Neuronal stem cell (in vitro differentiated cells): Measurements from ENCODE around the gene CDC37L1.

Source experiments
- DNase-seq: peaks from one replicate; pipeline ENCODE4 v3.0.0-alpha.2; 2013; ENCODE audit warnings: low spot score
- H2AFZ ChIP-seq: one replicate; pipeline ENCODE4 v1.6.1; 2013; ENCODE audit warnings: mild to moderate bottlenecking, low read length, inconsistent platforms
- H2AK5ac ChIP-seq: 2 replicates; pipeline ENCODE4 v1.6.1; 2013; ENCODE audit warnings: low read depth, mild to moderate bottlenecking, inconsistent platforms, low read length, moderate library complexity, mixed read lengths
- H2BK120ac ChIP-seq: 2 replicates; pipeline ENCODE4 v1.6.1; 2013; ENCODE audit warnings: low read depth, mild to moderate bottlenecking, inconsistent platforms, low read length, moderate library complexity, mixed read lengths
- H2BK12ac ChIP-seq: one replicate; pipeline ENCODE4 v1.6.1; 2013; ENCODE audit warnings: low read length, inconsistent platforms
- H2BK15ac ChIP-seq: 2 replicates; pipeline ENCODE4 v1.6.1; 2013; ENCODE audit warnings: mild to moderate bottlenecking, low read length, inconsistent platforms, mixed read lengths
- H2BK5ac ChIP-seq: one replicate; pipeline ENCODE4 v1.6.1; 2013; ENCODE audit warnings: inconsistent platforms, mild to moderate bottlenecking, low read length, moderate library complexity
- H3K14ac ChIP-seq: one replicate; pipeline ENCODE4 v1.6.1; 2013; ENCODE audit warnings: low read length, inconsistent platforms
- H3K18ac ChIP-seq: 2 replicates; pipeline ENCODE4 v1.6.1; 2013; ENCODE audit warnings: low read length, inconsistent platforms
- H3K23ac ChIP-seq: 2 replicates; pipeline ENCODE4 v1.6.1; 2013; ENCODE audit warnings: low read depth, mild to moderate bottlenecking, mixed read lengths, low read length, inconsistent platforms; ENCODE audit not compliant: poor library complexity
- H3K27ac ChIP-seq: replicated peaks from 3 replicates; pipeline ENCODE4 v1.5.1; 2013; ENCODE audit warnings: low read length, inconsistent platforms
- H3K27me3 ChIP-seq, 3 experiments: 2 replicates each; pipeline ENCODE4 v1.6.1; 2013; ENCODE audit warnings: low read length in 3 of 3, mild to moderate bottlenecking in 2 of 3, inconsistent platforms in 1 of 3, low read depth in 1 of 3, mixed read lengths in 1 of 3, moderate library complexity in 1 of 3; ENCODE audit not compliant: control insufficient read depth in 3 of 3, insufficient read depth in 3 of 3
- H3K36me3 ChIP-seq, 2 donors: replicated peaks in 1 of 2; 2 replicates each; pipeline ENCODE4 v1.6.1; 2013; ENCODE audit warnings: low read length in 2 of 2; ENCODE audit not compliant: control insufficient read depth in 2 of 2, insufficient read depth in 2 of 2
- H3K4ac ChIP-seq: 2 replicates; pipeline ENCODE4 v1.6.1; 2013; ENCODE audit warnings: inconsistent platforms, mild to moderate bottlenecking, low read length, moderate library complexity
- H3K4me1 ChIP-seq, 2 donors: 1 replicate in 1 of 2; 2 replicates in 1 of 2; pipeline ENCODE4 v1.6.1; 2013; ENCODE audit warnings: low read length in 2 of 2, low read depth in 1 of 2; ENCODE audit not compliant: control insufficient read depth in 2 of 2, insufficient read depth in 1 of 2
- H3K4me2 ChIP-seq: one replicate; pipeline ENCODE4 v1.6.1; 2013; ENCODE audit warnings: mild to moderate bottlenecking, low read length, inconsistent platforms; ENCODE audit not compliant: insufficient read depth, poor library complexity, severe bottlenecking
- H3K4me3 ChIP-seq, 2 donors: 2 replicates each; pipeline ENCODE4 v1.5.1; 2013; ENCODE audit warnings: low read length in 2 of 2, mild to moderate bottlenecking in 2 of 2, inconsistent platforms in 1 of 2, moderate library complexity in 1 of 2
- H3K79me1 ChIP-seq: one replicate; pipeline ENCODE4 v1.6.1; 2013; ENCODE audit warnings: low read depth, mild to moderate bottlenecking, inconsistent platforms, low read length, moderate library complexity
- H3K9ac ChIP-seq: one replicate; pipeline ENCODE4 v1.6.1; 2013; ENCODE audit warnings: mild to moderate bottlenecking, low read depth, low read length, inconsistent platforms; ENCODE audit not compliant: poor library complexity
- H3K9me3 ChIP-seq, 2 donors: replicated peaks in 1 of 2; 2 replicates each; pipeline versions ENCODE3 to v1.6.1; 2013; ENCODE audit warnings: low read length in 2 of 2, mild to moderate bottlenecking in 2 of 2, inconsistent platforms in 1 of 2, low read depth in 1 of 2, mixed read lengths in 1 of 2, moderate library complexity in 1 of 2; ENCODE audit not compliant: control insufficient read depth in 2 of 2, insufficient read depth in 1 of 2
- H4K8ac ChIP-seq: one replicate; pipeline ENCODE4 v1.6.1; 2013; ENCODE audit warnings: low read depth, mild to moderate bottlenecking, inconsistent platforms, low read length, moderate library complexity
- H4K91ac ChIP-seq: one replicate; pipeline ENCODE4 v1.6.1; 2013; ENCODE audit warnings: low read length, low read depth, mild to moderate bottlenecking, inconsistent platforms; ENCODE audit not compliant: poor library complexity
- WGBS, 2 donors: extraction: QIAGEN DNeasy Blood & Tissue Kit; methylation state at CpG; one replicate each; pipeline ENCODE4 v1.1.7; 2013; ENCODE audit warnings: missing lambda C conversion rate in 2 of 2, mixed read lengths in 1 of 2; ENCODE audit not compliant: insufficient read length in 2 of 2, insufficient replicate concordance in 1 of 2; ENCODE audit errors: extremely low coverage in 2 of 2; 5-methylcytosine and 5-hydroxymethylcytosine counted together

Gene CDC37L1

DNA sequence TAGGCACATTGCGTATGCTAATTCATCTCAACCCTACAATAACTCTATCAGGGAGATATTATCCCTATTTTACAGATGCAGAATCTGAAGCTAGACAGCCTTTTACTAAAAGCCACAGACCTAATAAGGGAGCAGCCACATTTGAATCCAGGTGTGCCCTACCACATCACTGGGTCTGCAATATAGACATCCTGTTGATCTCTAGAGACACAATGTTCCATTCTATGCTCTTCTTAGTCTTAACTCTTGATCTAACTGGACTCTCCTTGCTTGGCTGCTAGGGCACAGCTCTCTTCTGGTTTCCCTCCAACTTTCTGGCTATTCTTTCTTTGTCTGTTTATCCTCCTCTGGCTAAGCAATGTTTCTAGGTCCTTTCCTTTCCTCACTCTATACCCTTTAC lies 11.7 kb upstream of the CDC37L1 start:
- Histone ChIP-seq H3K9ac (no peak overlapping the region), H3K27me3 (peaks cover 0 to 5% (median 0%) of the 10 kb centered on the region in 3 experiments)

DNA sequence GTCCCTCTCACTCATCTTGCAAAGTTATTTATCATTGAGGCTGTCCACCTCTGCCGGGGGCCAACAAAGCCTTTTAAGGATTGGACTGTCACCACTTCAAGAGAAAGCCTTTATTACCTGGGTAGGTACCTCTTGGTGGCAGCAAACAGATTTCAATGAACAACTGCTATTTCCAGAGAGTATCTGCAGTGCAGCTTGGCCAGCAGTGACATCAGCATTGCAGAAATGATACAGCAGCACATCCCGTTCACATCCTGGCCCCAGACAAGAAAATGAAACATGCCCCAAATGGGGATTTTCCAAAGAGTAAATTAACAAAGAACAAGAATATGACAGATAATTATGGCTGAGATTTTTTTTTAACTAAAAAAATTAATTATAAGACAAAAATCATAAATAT lies 10.8 kb upstream of the CDC37L1 start:
- Histone ChIP-seq H3K27me3 (peaks cover 0 to 5% (median 0%) of the 10 kb centered on the region in 3 experiments), H2BK5ac (no peak overlapping the region), H2AFZ (no peak overlapping the region), H2BK120ac (no peak overlapping the region), H3K4me1 (no peaks in the 10 kb centered on the region), H3K23ac (no peak overlapping the region), H3K27ac (no peak overlapping the region), H3K36me3 (no peaks in the 10 kb centered on the region), H3K9ac (no peak overlapping the region), H3K4me3 (no peak overlapping the region), H3K18ac (no peak overlapping the region), H2BK12ac (no peak overlapping the region), H4K8ac (no peak overlapping the region), H2BK15ac (no peak overlapping the region), H2AK5ac (no peak overlapping the region), H3K4me2 (no peak overlapping the region), H4K91ac (no peak overlapping the region), H3K9me3 (no peaks in the 10 kb centered on the region), H3K4ac (no peak overlapping the region), H3K14ac (no peak overlapping the region), H3K79me1 (no peaks in the 10 kb centered on the region)
- no peak for DNase-seq
- WGBS, 2 donors, result no CpG with 5 or more reads among the region's 2 CpGs

More for the DNA sequence above, 11.7 kb upstream of the CDC37L1 start:
- H3K36me3 ChIP-seq, result no peaks in the 10 kb centered on the region
- no peak overlapping the region for H2AK5ac ChIP-seq
- H4K91ac ChIP-seq, result no peak overlapping the region
- H3K14ac ChIP-seq, result no peak overlapping the region
- no peak overlapping the region for H2BK5ac ChIP-seq
- H2BK12ac ChIP-seq, result no peak overlapping the region
- H3K18ac ChIP-seq, result no peak overlapping the region
- no peak overlapping the region for H4K8ac ChIP-seq
- H2BK120ac ChIP-seq, result no peak overlapping the region
- H3K4me3 ChIP-seq, result no peak overlapping the region
- no peak overlapping the region for H2AFZ ChIP-seq
- H3K27ac ChIP-seq, result no peak overlapping the region
- no peaks in the 10 kb centered on the region for H3K79me1 ChIP-seq
- no peak overlapping the region for H3K4ac ChIP-seq
- no peak overlapping the region for H2BK15ac ChIP-seq
- no CpG with 5 or more reads among the region's 1 CpG for WGBS, 2 donors
- DNase-seq, result no peak
- H3K4me1 ChIP-seq, result peaks cover 5 to 6% of the 10 kb centered on the region in 2 donors
- H3K4me2 ChIP-seq, result no peak overlapping the region
- no peak overlapping the region for H3K23ac ChIP-seq
- H3K9me3 ChIP-seq, result no peaks in the 10 kb centered on the region

DNA sequence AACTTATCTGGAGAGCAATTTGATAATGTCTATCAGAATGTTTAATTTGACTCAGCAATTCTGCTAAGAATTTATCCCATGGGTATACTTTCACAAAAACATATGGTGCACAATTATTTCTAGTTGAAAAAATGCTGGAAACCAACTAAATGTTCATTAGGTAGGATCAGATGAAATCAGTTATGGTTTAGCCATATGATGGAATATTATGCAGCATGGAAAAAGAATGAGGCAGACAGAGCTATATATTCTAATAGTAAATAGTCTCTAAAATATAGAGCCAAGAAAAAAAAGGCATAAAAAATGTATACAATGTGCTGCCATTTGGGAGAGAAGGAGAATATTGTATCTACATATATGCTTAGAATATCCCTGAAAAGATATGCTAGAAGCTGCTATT lies 9.5 kb upstream of the CDC37L1 start:
- Histone ChIP-seq H2BK120ac (no peak overlapping the region), H3K9me3 (no peaks in the 10 kb centered on the region), H3K4me2 (no peak overlapping the region), H4K8ac (no peak overlapping the region), H3K4ac (no peak overlapping the region), H2AK5ac (no peak overlapping the region), H2BK15ac (no peak overlapping the region), H3K18ac (no peak overlapping the region), H3K23ac (no peak overlapping the region), H2AFZ (no peak overlapping the region), H2BK5ac (no peak overlapping the region), H3K36me3 (no peaks in the 10 kb centered on the region), H3K9ac (no peak overlapping the region), H3K27ac (no peak overlapping the region), H3K4me1 (no peaks in the 10 kb centered on the region), H4K91ac (no peak overlapping the region), H3K14ac (no peak overlapping the region), H3K27me3 (peaks cover 0 to 5% (median 0%) of the 10 kb centered on the region in 3 experiments), H3K4me3 (no peak overlapping the region), H3K79me1 (no peaks in the 10 kb centered on the region), H2BK12ac (no peak overlapping the region)
- DNase-seq, result no peak

DNA sequence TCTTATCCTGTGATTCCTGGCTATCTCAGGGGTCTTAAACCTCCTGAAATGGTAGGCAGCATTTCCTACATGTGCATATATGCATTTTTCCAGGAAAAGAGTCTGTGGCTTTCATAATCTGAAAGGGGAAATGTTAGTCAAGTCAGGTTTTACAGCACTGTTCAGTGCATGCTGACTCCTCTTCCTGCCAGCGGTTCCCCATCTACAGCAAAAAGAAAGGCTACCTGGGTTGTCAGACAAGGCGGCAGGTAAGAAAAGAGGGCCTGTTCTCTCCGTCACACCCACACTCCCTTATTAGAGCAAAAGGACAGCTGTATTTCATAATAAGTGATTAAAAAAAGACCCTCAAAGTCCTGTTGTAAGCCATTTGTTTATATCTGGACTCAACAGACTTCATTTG lies 8.8 kb upstream of the CDC37L1 start:
- Histone ChIP-seq H3K18ac (no peak overlapping the region), H2BK5ac (no peak overlapping the region), H4K8ac (no peak overlapping the region), H3K36me3 (no peaks in the 10 kb centered on the region), H3K4ac (no peak overlapping the region), H3K9ac (no peak overlapping the region), H3K27me3 (peaks cover 0 to 5% (median 0%) of the 10 kb centered on the region in 3 experiments), H2AFZ (peak overlapping the region; percentile 74), H2AK5ac (no peak overlapping the region), H2BK15ac (no peak overlapping the region), H3K23ac (no peak overlapping the region), H3K4me3 (no peak overlapping the region), H3K4me2 (no peak overlapping the region), H3K79me1 (no peaks in the 10 kb centered on the region), H3K4me1 (no peaks in the 10 kb centered on the region), H3K9me3 (no peaks in the 10 kb centered on the region), H4K91ac (no peak overlapping the region), H3K14ac (no peak overlapping the region), H3K27ac (no peak overlapping the region), H2BK120ac (no peak overlapping the region), H2BK12ac (no peak overlapping the region)
- no peak for DNase-seq
- no CpG with 5 or more reads among the region's 3 CpGs for WGBS, 2 donors
